PC-3 (cell line): ENCODE data around the gene PSAP. TPM values are rescaled to one million over a fixed set of nuclear protein-coding genes. Genes with fewer than 3 reads are reported as not detected.

ENCODE experiments used
- ATAC-seq: fragments of 200-7000 bp; cut with Tn5 transposase; 2 replicates; pipeline ENCODE4 v1.9.1; 2020; ENCODE audit warnings: mild to moderate bottlenecking, moderate library complexity
- BruUV-seq: library from RNA; stranded (reverse); fragments of 400-500 nt; replicated peaks from 2 replicates; lab custom pipeline; 2021; lab: Mats Ljungman, UMichigan
- CTCF ChIA-PET: fragments of 300-600 bp; sonication (Branson Sonifier 250); formaldehyde crosslinking; loops from one replicate; lab custom pipeline; 2022; ENCODE audit warnings: antibody characterized with exemption; lab: Charles Lee
- POLR2A ChIA-PET: fragments of 300-600 bp; sonication (Branson Sonifier 250); formaldehyde crosslinking; loops from one replicate; lab custom pipeline; 2022; ENCODE audit warnings: antibody characterized with exemption; ENCODE audit not compliant: unreplicated experiment; lab: Charles Lee
- DNase-seq: peaks from one replicate; pipeline ENCODE4 v3.0.0-alpha.2; 2015
- H2AFZ ChIP-seq: fragments of 300-600 bp; sonication (generic); 2 replicates; pipeline ENCODE4 v1.6.0; 2016; ENCODE audit warnings: antibody characterized with exemption, low read length
- H3F3A ChIP-seq: fragments of 300-600 bp; sonication (generic); one replicate; pipeline ENCODE4 v1.6.0; 2017; ENCODE audit warnings: antibody characterized with exemption, low read length, control low read depth, mild to moderate bottlenecking; ENCODE audit not compliant: unreplicated experiment
- H3K27ac ChIP-seq: fragments of 300-600 bp; sonication (generic); 2 replicates; pipeline ENCODE4 v1.5.1; 2016; ENCODE audit warnings: mild to moderate bottlenecking, low read length
- H3K27me3 ChIP-seq: fragments of 300-600 bp; sonication (generic); 2 replicates; pipeline ENCODE4 v1.6.1; 2016; ENCODE audit warnings: low read length, mixed read lengths
- H3K36me3 ChIP-seq: fragments of 300-600 bp; sonication (generic); 2 replicates; pipeline ENCODE4 v1.6.1; 2016; ENCODE audit warnings: low read depth, mixed run types, low read length, mixed read lengths
- H3K4me1 ChIP-seq: fragments of 300-600 bp; sonication (generic); 2 replicates; pipeline ENCODE4 v1.5.1; 2016; ENCODE audit warnings: low read length; ENCODE audit not compliant: insufficient read depth
- H3K4me2 ChIP-seq: fragments of 300-600 bp; sonication (generic); 2 replicates; pipeline ENCODE4 v1.6.0; 2016; ENCODE audit warnings: low read length
- H3K4me3 ChIP-seq: fragments of 300-600 bp; sonication (generic); 2 replicates; pipeline ENCODE4 v1.5.1; 2016; ENCODE audit warnings: mild to moderate bottlenecking, low read length, mixed read lengths
- H3K79me2 ChIP-seq: fragments of 300-600 bp; sonication (generic); 2 replicates; pipeline ENCODE4 v1.6.1; 2017; ENCODE audit warnings: low read length, mixed read lengths
- H3K9ac ChIP-seq: fragments of 300-600 bp; sonication (generic); 2 replicates; pipeline ENCODE4 v1.6.0; 2016; ENCODE audit warnings: mild to moderate bottlenecking, low read length
- H3K9me2 ChIP-seq: fragments of 300-600 bp; sonication (generic); replicated peaks from 2 replicates; pipeline ENCODE4 v1.6.1; 2016; ENCODE audit warnings: mixed run types, low read length, mixed read lengths
- H3K9me3 ChIP-seq: fragments of 300-600 bp; sonication (generic); 2 replicates; pipeline ENCODE4 v1.6.1; 2016; ENCODE audit warnings: low read length, mixed read lengths
- H4K20me1 ChIP-seq: fragments of 300-600 bp; sonication (generic); 2 replicates; pipeline ENCODE4 v1.6.1; 2016; ENCODE audit warnings: low read length, mixed read lengths
- EZH2 ChIP-seq: fragments of 300-600 bp; sonication (generic); IDR thresholded peaks from one replicate; pipeline ENCODE4 v1.6.1; 2017; ENCODE audit warnings: antibody characterized with exemption, mild to moderate bottlenecking, low read length; ENCODE audit not compliant: unreplicated experiment
- EZH2phosphoT487 ChIP-seq: fragments of 300-600 bp; sonication (generic); IDR thresholded peaks from 2 replicates; pipeline ENCODE4 v1.6.1; 2018; ENCODE audit warnings: mild to moderate bottlenecking, antibody characterized with exemption, low read length, borderline replicate concordance
- intact Hi-C: fragments of 100-400 bp; cut with micrococcal nuclease; formaldehyde crosslinking; loops from 2 replicates; pipeline ENCODE4 v1.9.0; 2023
- total RNA-seq: library from RNA; depleted of rRNA; stranded (reverse); fragments of >200 nt; gene quantifications from 2 replicates; pipeline ENCODE4 v1.2.3, GENCODE V29; 2014
- TF ChIP-seq, protein P1 (sequence below): fragments of 300-600 bp; sonication (generic); conservative IDR thresholded peaks from 2 replicates; pipeline ENCODE4 v1.5.1; 2017; ENCODE audit warnings: antibody characterized with exemption, low read depth, mild to moderate bottlenecking, low read length

The PSAP gene
- total RNA-seq, 1 experiment from 2014 or later = 334 TPM

GRCh38 chr10:71823356-71823755 is 27.7 kb downstream of the PSAP start:
- intact Hi-C loops = no loop called here
- no peaks in the 10 kb centered on the region for H3K9me2 ChIP-seq
- peaks cover 25% of the 10 kb centered on the region for H3K36me3 ChIP-seq
- no peak overlapping the region for H3K27ac ChIP-seq
- no peaks in the 10 kb centered on the region for H3K4me1 ChIP-seq
- no peak for DNase-seq
- no TSS peak for BruUV-seq
- no peaks in the 10 kb centered on the region for H3F3A ChIP-seq
- H3K79me2 ChIP-seq = no peaks in the 10 kb centered on the region
- no peak for ATAC-seq
- TF ChIP-seq, protein P1, sequence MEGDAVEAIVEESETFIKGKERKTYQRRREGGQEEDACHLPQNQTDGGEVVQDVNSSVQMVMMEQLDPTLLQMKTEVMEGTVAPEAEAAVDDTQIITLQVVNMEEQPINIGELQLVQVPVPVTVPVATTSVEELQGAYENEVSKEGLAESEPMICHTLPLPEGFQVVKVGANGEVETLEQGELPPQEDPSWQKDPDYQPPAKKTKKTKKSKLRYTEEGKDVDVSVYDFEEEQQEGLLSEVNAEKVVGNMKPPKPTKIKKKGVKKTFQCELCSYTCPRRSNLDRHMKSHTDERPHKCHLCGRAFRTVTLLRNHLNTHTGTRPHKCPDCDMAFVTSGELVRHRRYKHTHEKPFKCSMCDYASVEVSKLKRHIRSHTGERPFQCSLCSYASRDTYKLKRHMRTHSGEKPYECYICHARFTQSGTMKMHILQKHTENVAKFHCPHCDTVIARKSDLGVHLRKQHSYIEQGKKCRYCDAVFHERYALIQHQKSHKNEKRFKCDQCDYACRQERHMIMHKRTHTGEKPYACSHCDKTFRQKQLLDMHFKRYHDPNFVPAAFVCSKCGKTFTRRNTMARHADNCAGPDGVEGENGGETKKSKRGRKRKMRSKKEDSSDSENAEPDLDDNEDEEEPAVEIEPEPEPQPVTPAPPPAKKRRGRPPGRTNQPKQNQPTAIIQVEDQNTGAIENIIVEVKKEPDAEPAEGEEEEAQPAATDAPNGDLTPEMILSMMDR = no peak
- TF ChIP-seq EZH2phosphoT487 (no peak), EZH2 (no peak)
- H2AFZ ChIP-seq = no peak overlapping the region
- H3K4me2 ChIP-seq = no peak overlapping the region
- H3K9ac ChIP-seq = no peak overlapping the region
- H3K9me3 ChIP-seq = no peaks in the 10 kb centered on the region
- H3K4me3 ChIP-seq = no peak overlapping the region
- no peaks in the 10 kb centered on the region for H3K27me3 ChIP-seq
- POLR2A ChIA-PET = no interaction called here
- CTCF ChIA-PET = interaction anchor here (0.6 kb wide), 1 partner anchor 85 kb away, joined by 5 read pairs; no protein-coding TSS in a partner anchor
- H4K20me1 ChIP-seq = no peaks in the 10 kb centered on the region

DNA sequence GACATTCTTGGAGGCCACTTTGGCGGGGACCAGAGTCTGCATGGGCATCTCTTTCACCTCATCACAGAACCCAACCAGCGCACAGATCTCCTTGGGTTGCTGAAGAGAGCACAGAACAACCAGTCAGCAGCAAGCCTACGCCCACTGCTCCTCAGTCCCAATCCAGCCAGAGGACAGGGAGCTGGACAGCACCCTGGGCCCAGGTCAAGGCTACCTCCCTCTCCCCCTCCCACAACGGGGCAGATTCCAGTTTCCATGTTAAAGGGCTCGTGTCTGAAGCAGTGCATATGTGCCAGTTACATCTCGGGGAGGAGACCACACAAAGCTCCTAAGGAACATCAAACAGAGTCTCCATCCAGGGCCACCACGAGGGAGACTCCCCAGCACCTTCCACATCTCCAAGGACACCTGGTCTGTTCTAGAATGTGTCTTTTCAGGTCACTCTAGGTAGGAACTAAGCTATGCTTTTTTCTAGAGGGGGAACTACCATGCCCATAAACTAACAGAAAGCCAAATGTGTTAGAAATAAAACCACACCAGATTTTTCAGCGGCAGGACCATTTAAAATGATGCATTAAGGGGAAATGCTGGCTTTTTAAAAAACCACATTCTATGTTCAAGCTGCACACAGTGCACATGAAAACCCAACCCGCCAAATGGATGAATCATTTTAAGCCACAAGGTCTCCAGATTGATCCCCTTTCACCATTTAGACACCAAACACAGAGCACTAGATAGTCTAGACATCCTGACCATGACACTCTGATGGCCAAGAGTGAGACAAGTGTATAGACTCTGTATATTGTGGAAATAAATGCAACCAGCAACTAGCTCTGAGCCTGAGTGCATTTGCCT is 28.9 kb downstream of the PSAP start:
- intact Hi-C loops = no loop called here
- ChIA-PET CTCF (interaction anchor here (0.6 to 0.7 kb wide), 2 partner anchors 74 to 1439 kb away, joined by 3 to 4 read pairs; no protein-coding TSS in a partner anchor), POLR2A (no interaction called here)
- H4K20me1 ChIP-seq = no peaks in the 10 kb centered on the region
- no peaks in the 10 kb centered on the region for H3K9me2 ChIP-seq
- DNase-seq (no peak), ATAC-seq (no peak)
- no peak overlapping the region for H3K4me3 ChIP-seq
- H3K9ac ChIP-seq = no peak overlapping the region
- no peak overlapping the region for H3K27ac ChIP-seq
- H3K9me3 ChIP-seq = no peaks in the 10 kb centered on the region
- no peak for TF ChIP-seq EZH2
- TF ChIP-seq, protein P1 = no peak
- no peak for TF ChIP-seq EZH2phosphoT487
- H3K4me2 ChIP-seq = no peak overlapping the region
- no peaks in the 10 kb centered on the region for H3K4me1 ChIP-seq
- H3F3A ChIP-seq = no peaks in the 10 kb centered on the region
- H3K27me3 ChIP-seq = no peaks in the 10 kb centered on the region
- BruUV-seq = no TSS peak
- H3K79me2 ChIP-seq = no peaks in the 10 kb centered on the region
- peaks cover 20% of the 10 kb centered on the region for H3K36me3 ChIP-seq
- no peak overlapping the region for H2AFZ ChIP-seq

DNA sequence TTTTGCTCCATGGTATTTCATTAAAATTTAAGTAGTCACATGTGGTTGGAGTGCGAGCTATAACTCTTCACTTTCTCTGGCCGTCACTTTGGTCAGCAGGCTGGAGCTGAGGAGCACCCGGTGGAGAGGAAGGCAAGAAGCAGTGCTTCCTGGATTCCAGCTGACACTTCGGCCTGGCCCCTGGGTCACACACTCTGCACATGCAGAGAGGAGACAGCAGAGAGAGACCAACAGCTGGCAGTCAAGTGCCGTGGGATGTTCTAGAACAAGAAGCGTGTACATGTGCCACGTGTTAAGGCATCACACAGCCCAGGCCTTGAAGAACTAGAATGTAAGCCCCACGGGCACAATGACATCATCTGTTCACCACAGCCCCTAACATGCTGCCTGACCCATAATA is 30.1 kb downstream of the PSAP start:
- CTCF ChIA-PET = no interaction called here
- no peak for ATAC-seq
- intact Hi-C loops = no loop called here

More for the DNA sequence above, 30.1 kb downstream of the PSAP start:
- H3K27ac ChIP-seq = no peak overlapping the region
- H3K4me3 ChIP-seq = no peak overlapping the region
- no TSS peak for BruUV-seq
- POLR2A ChIA-PET = interaction anchor here (0.6 kb wide), 1 partner anchor 143 kb away, joined by 3 read pairs; the partner anchor contains the start of gene CHST3
- TF ChIP-seq, protein P1 = no peak
- TF ChIP-seq EZH2phosphoT487 = no peak
- H3F3A ChIP-seq = no peaks in the 10 kb centered on the region
- H3K36me3 ChIP-seq = peaks cover 15% of the 10 kb centered on the region
- DNase-seq = no peak
- H4K20me1 ChIP-seq = no peaks in the 10 kb centered on the region
- no peak overlapping the region for H3K9ac ChIP-seq
- H3K9me3 ChIP-seq = no peaks in the 10 kb centered on the region
- no peaks in the 10 kb centered on the region for H3K79me2 ChIP-seq
- no peaks in the 10 kb centered on the region for H3K27me3 ChIP-seq
- H3K4me1 ChIP-seq = no peaks in the 10 kb centered on the region
- H3K4me2 ChIP-seq = no peak overlapping the region
- H2AFZ ChIP-seq = no peak overlapping the region
- H3K9me2 ChIP-seq = no peaks in the 10 kb centered on the region
